K562 (cell line): ENCODE data around the gene SOCS4. TPM values are rescaled to one million over a fixed set of nuclear protein-coding genes. Genes with fewer than 3 reads are reported as not detected.

Experiments
- ATAC-seq: fragments of 200-7000 bp; cut with Tn5 transposase; 3 replicates; pipeline ENCODE4 v1.9.1; 2020; ENCODE audit warnings: moderate library complexity
- BruUV-seq: library from RNA; stranded (reverse); fragments of 400-500 nt; replicated peaks from 2 replicates; lab custom pipeline; 2021; lab: Mats Ljungman, UMichigan
- CTCF ChIA-PET: fragments of 300-600 bp; formaldehyde crosslinking; extraction: SDS; loops from one replicate; lab custom pipeline; 2021; ENCODE audit warnings: low intra/inter-chr PET ratio; lab: Yijun Ruan, JAX
- POLR2A ChIA-PET: fragments of 300-600, 350-650 bp; sonication (Branson Sonifier 250); formaldehyde crosslinking; extraction: SDS; loops from one replicate; lab custom pipeline; 2021; ENCODE audit warnings: antibody characterized with exemption, inconsistent platforms; lab: Yijun Ruan, JAX
- DNase-seq, 4 experiments: peaks; one replicate each; pipeline versions ENCODE4 v3.0.0 to v3.0.0-alpha.2; 2011 to 2018; ENCODE audit warnings: low spot score in 3 of 4, mixed read lengths in 3 of 4; ENCODE audit errors: extremely low read depth in 1 of 4
- FAIRE-seq: peaks from 2 replicates; lab custom pipeline; 2011; peaks lifted over from hg19 to GRCh38; lab: Jason Lieb, UNC
- H2AFZ ChIP-seq: 2 replicates; pipeline ENCODE4 v1.6.0; 2011; ENCODE audit warnings: low read depth, low read length, control low read depth, inconsistent platforms
- H3K27ac ChIP-seq: fragments of 200-600 bp; 3 replicates; pipeline ENCODE4 v1.8.0; 2011; ENCODE audit warnings: low read depth, mild to moderate bottlenecking, control low read depth, inconsistent platforms, low read length, moderate library complexity, mixed read lengths; ENCODE audit errors: extremely low read depth
- H3K27me3 ChIP-seq, 2 experiments: fragments of 300-600 bp in 1 of 2; 2 replicates in 1 of 2; 3 replicates in 1 of 2; pipeline versions ENCODE4 v1.6.0 to v1.8.0; 2011; ENCODE audit warnings: inconsistent platforms in 2 of 2, low read length in 2 of 2, mild to moderate bottlenecking in 1 of 2, mixed read lengths in 1 of 2, moderate library complexity in 1 of 2; ENCODE audit not compliant: control insufficient read depth in 2 of 2, insufficient read depth in 2 of 2
- H3K36me3 ChIP-seq: fragments of 300-600 bp; 3 replicates; pipeline ENCODE4 v1.8.0; 2011; ENCODE audit warnings: mild to moderate bottlenecking, low read length, inconsistent platforms; ENCODE audit not compliant: control insufficient read depth, insufficient read depth
- H3K4me1 ChIP-seq, 2 experiments: fragments of 200-600 bp in 1 of 2; replicated peaks in 1 of 2; 2 replicates in 1 of 2; 3 replicates in 1 of 2; pipeline versions ENCODE4 v1.5.1 to v1.8.0; 2011; ENCODE audit warnings: inconsistent platforms in 2 of 2, low read length in 2 of 2, mild to moderate bottlenecking in 1 of 2, mixed read lengths in 1 of 2, moderate library complexity in 1 of 2; ENCODE audit not compliant: control insufficient read depth in 2 of 2, insufficient read depth in 2 of 2
- H3K4me2 ChIP-seq: 2 replicates; pipeline ENCODE4 v1.6.1; 2011; ENCODE audit warnings: low read length, control low read depth, inconsistent platforms, mixed read lengths; ENCODE audit not compliant: insufficient read depth
- H3K4me3 ChIP-seq: fragments of 200-600 bp; sonication (generic), shearing (Covaris generic); 2 replicates; pipeline ENCODE4 v1.5.1; 2016; ENCODE audit warnings: control low read depth, inconsistent platforms
- H3K79me2 ChIP-seq: fragments of 200-600 bp; 3 replicates; pipeline ENCODE4 v1.8.0; 2011; ENCODE audit warnings: low read length, inconsistent platforms; ENCODE audit not compliant: control insufficient read depth, insufficient read depth
- H3K9ac ChIP-seq, 2 experiments: 2 replicates each; pipeline versions ENCODE4 v1.6.0 to v1.6.1; 2011; ENCODE audit warnings: low read depth in 2 of 2, low read length in 2 of 2, control low read depth in 1 of 2, inconsistent platforms in 1 of 2, mild to moderate bottlenecking in 1 of 2, mixed read lengths in 1 of 2; ENCODE audit not compliant: insufficient read depth in 1 of 2
- H3K9me1 ChIP-seq: one replicate; pipeline ENCODE4 v1.6.0; 2011; ENCODE audit warnings: inconsistent platforms, mild to moderate bottlenecking, low read length, moderate library complexity; ENCODE audit not compliant: control insufficient read depth, insufficient read depth
- H3K9me3 ChIP-seq: replicated peaks from 2 replicates; pipeline ENCODE4 v1.5.1; 2011; ENCODE audit warnings: low read depth, low read length, inconsistent platforms; ENCODE audit not compliant: control insufficient read depth, insufficient read depth
- H4K20me1 ChIP-seq: replicated peaks from 2 replicates; pipeline ENCODE4 v1.6.1; 2011; ENCODE audit warnings: low read length, inconsistent platforms, mixed read lengths; ENCODE audit not compliant: control insufficient read depth, insufficient read depth
- CEBPB ChIP-seq: fragments of 450-650 bp; IDR thresholded peaks from 2 replicates; pipeline ENCODE4 v1.6.1; 2016; ENCODE audit warnings: missing genetic modification characterization, missing compliant biosample characterization
- CHD1 ChIP-seq: fragments of 200-600 bp; sonication (generic); IDR thresholded peaks from one replicate; pipeline ENCODE4 v1.6.1; 2012; ENCODE audit warnings: mild to moderate bottlenecking, moderate library complexity, low read length, inconsistent platforms
- CTCFL ChIP-seq: IDR thresholded peaks from 2 replicates; pipeline ENCODE4 v1.6.1; 2011; ENCODE audit warnings: borderline replicate concordance, low read depth, mild to moderate bottlenecking, moderate library complexity, low read length; ENCODE audit not compliant: insufficient read depth, poor library complexity, severe bottlenecking
- HDAC3 ChIP-seq: fragments of 450-650 bp; IDR thresholded peaks from 2 replicates; pipeline ENCODE4 v1.6.1; 2018; ENCODE audit warnings: borderline replicate concordance, mild to moderate bottlenecking, moderate library complexity; ENCODE audit not compliant: partially characterized antibody
- JUNB ChIP-seq: fragments of 450-650 bp; formaldehyde crosslinking; conservative IDR thresholded peaks from 2 replicates; pipeline ENCODE4 v1.4.0; 2020; ENCODE audit warnings: mild to moderate bottlenecking
- PRPF4 ChIP-seq: fragments of 200-400 bp; formaldehyde crosslinking; IDR thresholded peaks from one replicate; pipeline ENCODE4 v1.6.1; 2017; ENCODE audit warnings: low read length, low read depth, mild to moderate bottlenecking; ENCODE audit not compliant: insufficient read depth, poor library complexity, severe bottlenecking
- PTBP1 ChIP-seq: fragments of 200-400 bp; formaldehyde crosslinking; IDR thresholded peaks from 2 replicates; pipeline ENCODE4 v1.6.1; 2017; ENCODE audit warnings: low read depth, low read length
- RHOXF2B ChIP-seq: fragments of 250-450 bp; sonication (Bioruptor Pico); conservative IDR thresholded peaks from 2 replicates; pipeline ENCODE4 v1.5.1; 2021
- TFE3 ChIP-seq: fragments of 450-650 bp; formaldehyde crosslinking; IDR thresholded peaks from 2 replicates; pipeline ENCODE4 v1.4.0; 2020; ENCODE audit warnings: mild to moderate bottlenecking, mixed read lengths
- THAP12 ChIP-seq: fragments of 250-450 bp; sonication (Bioruptor Pico); IDR thresholded peaks from 2 replicates; pipeline ENCODE4 v1.9.0; 2021; ENCODE audit warnings: mild to moderate bottlenecking, inconsistent platforms
- ZNF551 ChIP-seq: fragments of 250-450 bp; sonication (Bioruptor Pico); IDR thresholded peaks from 2 replicates; pipeline ENCODE4 v1.5.0; 2021; ENCODE audit warnings: mild to moderate bottlenecking, moderate library complexity
- WGBS: fragments of 100-300 bp; shearing (Covaris generic); methylation state at CpG from one replicate; pipeline ENCODE4 v1.1.6; 2016; ENCODE audit warnings: low coverage, mixed read lengths; ENCODE audit not compliant: insufficient coverage; ENCODE audit errors: missing lambda C conversion rate; 5-methylcytosine and 5-hydroxymethylcytosine counted together
- in situ Hi-C: fragments of 300-500 bp; cut with MboI; formaldehyde crosslinking; loops from 4 replicates; pipeline ENCODE4 v1.15.0; 2018; ENCODE audit warnings: inconsistent platforms, mixed read lengths
- intact Hi-C: fragments of 100-400 bp; cut with micrococcal nuclease; formaldehyde crosslinking; loops from 2 replicates; pipeline ENCODE4 v1.14.2; 2022
- polyA plus RNA-seq, 8 experiments: library from polyadenylated mRNA; depleted of rRNA in 4 of 8; stranded (reverse) in 5 of 8; unstranded in 3 of 8; fragments of >200 nt; fragmentation: Nextera tagmentation in 2 of 8; fragmentation: Illumina TruSeq in 1 of 8; extraction: Ambion mirVana in 2 of 8; extraction: Trizol in 1 of 8; gene quantifications; 2 replicates each; pipeline versions ENCODE4 v1.2.1 to v1.2.3, GENCODE V29; 2011 to 2014; ENCODE audit warnings: inconsistent platforms in 1 of 8, missing spikeins in 1 of 8
- total RNA-seq, 7 experiments: library from RNA; depleted of rRNA in 6 of 7; stranded (reverse); fragments of >200 nt in 6 of 7; fragmentation: Illumina TruSeq in 2 of 7; extraction: Trizol in 2 of 7; gene quantifications; 2 replicates each; pipeline versions ENCODE4 v1.2.1 to v1.2.3, GENCODE V29; 2011 to 2021; ENCODE audit warnings: low replicate concordance in 1 of 7

The SOCS4 gene
- total and polyA plus RNA-seq, 9 of the 15 experiments (the other 6 are each of a cell fraction or from before 2014, with no cell fraction given), result 2.6 to 12.7 (median 9.7) TPM

- Histone ChIP-seq H4K20me1 (no peaks in the 10 kb centered on the region), H3K79me2 (peaks cover 15% of the 10 kb centered on the region), H3K27ac (no peak overlapping the region), H3K27me3 (no peaks in the 10 kb centered on the region), H3K4me1 (no peaks in the 10 kb centered on the region), H3K9me3 (no peaks in the 10 kb centered on the region), H3K4me3 (no peak overlapping the region), H2AFZ (no peak overlapping the region)
- ATAC-seq, result no peak; the same call in 2 of the 3 replicates
- no peak for FAIRE-seq
- BruUV-seq, result no TSS peak
- in situ Hi-C loops, result no loop called here
- TF ChIP-seq PRPF4, result no peak
- TF ChIP-seq TFE3 (CRISPR knock-in tag), result no peak
- no peak for TF ChIP-seq PTBP1
- TF ChIP-seq HDAC3, result no peak
- no peak for TF ChIP-seq THAP12 (CRISPR knock-in tag)
- no peak for TF ChIP-seq CHD1
- TF ChIP-seq RHOXF2B (CRISPR knock-in tag), result no peak
- TF ChIP-seq JUNB (CRISPR knock-in tag), result no peak
- no peak for TF ChIP-seq CEBPB (tag)
- no peak for TF ChIP-seq ZNF551 (CRISPR knock-in tag)
- no peak for TF ChIP-seq CTCFL
- TF ChIP-seq, all 486 proteins: peak for 0
- Histone ChIP-seq H3K9me1 (no peaks in the 10 kb centered on the region), H3K4me2 (no peak overlapping the region), H3K36me3 (peaks cover 53% of the 10 kb centered on the region; the same call in 2 of the 3 replicates), H3K9ac (no peak overlapping the region)
- ChIA-PET POLR2A (interaction anchor here (0.6 kb wide), 1 partner anchor 136 kb away, joined by 3 read pairs; no protein-coding TSS in a partner anchor), CTCF (no interaction called here)
- DNase-seq, result no peak
- WGBS, result 78% methylated on average over 2 of the region's 2 CpGs
- intact Hi-C loops, result no loop called here
Measured at GRCh38 chr14:55015006-55015405, 12.0 kb upstream of the SOCS4 start.
